Measurements from ENCODE around the gene KAT6B.

DNA sequence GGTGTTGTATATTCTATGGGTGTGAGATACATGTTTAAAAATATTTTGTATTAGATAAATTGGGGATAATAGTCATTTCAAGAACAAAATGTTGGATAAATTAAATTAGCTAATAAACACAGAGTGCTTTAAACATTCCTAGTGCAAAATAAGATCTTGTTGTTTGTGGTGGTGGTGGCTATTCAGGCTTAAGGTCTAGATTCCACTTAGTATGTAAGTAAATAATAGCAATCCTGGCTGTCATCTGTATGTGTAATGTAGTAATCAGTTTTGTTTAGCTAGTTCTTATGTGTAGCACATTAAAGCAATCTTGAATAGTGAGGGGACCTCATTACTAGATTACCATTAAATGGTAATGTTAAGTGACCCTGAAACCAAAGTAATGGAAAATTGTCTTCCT, 48.7 kb downstream of the KAT6B start:
- TF ChIP-seq POLR2AphosphoS5 (IDR thresholded peaks at IDR 0.05) (no peak), EP300 (conservative IDR thresholded peaks at IDR 0.05; ENCODE audit: poor library complexity, severe bottlenecking) (no peak), EZH2 (IDR thresholded peaks at IDR 0.05; ENCODE audit: borderline replicate concordance, insufficient read depth, low read length, poor library complexity, severe bottlenecking) (no peak), MXI1 (conservative IDR thresholded peaks at IDR 0.05; ENCODE audit: poor library complexity, severe bottlenecking) (no peak), TAF1 (IDR thresholded peaks at IDR 0.05; ENCODE audit: low read depth) (no peak)
- TF ChIP-seq, protein P1, sequence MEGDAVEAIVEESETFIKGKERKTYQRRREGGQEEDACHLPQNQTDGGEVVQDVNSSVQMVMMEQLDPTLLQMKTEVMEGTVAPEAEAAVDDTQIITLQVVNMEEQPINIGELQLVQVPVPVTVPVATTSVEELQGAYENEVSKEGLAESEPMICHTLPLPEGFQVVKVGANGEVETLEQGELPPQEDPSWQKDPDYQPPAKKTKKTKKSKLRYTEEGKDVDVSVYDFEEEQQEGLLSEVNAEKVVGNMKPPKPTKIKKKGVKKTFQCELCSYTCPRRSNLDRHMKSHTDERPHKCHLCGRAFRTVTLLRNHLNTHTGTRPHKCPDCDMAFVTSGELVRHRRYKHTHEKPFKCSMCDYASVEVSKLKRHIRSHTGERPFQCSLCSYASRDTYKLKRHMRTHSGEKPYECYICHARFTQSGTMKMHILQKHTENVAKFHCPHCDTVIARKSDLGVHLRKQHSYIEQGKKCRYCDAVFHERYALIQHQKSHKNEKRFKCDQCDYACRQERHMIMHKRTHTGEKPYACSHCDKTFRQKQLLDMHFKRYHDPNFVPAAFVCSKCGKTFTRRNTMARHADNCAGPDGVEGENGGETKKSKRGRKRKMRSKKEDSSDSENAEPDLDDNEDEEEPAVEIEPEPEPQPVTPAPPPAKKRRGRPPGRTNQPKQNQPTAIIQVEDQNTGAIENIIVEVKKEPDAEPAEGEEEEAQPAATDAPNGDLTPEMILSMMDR (IDR thresholded peaks at IDR 0.05; ENCODE audit: poor library complexity, severe bottlenecking), result no peak
